ENCODE data around the gene ADCY3. TPM values are rescaled to one million over a fixed set of nuclear protein-coding genes. Genes with fewer than 3 reads are reported as not detected.

Gene ADCY3
- total RNA-seq, 4 donors from 2014 or later, result 3.9 to 16.6 (median 12.3) TPM

DNA sequence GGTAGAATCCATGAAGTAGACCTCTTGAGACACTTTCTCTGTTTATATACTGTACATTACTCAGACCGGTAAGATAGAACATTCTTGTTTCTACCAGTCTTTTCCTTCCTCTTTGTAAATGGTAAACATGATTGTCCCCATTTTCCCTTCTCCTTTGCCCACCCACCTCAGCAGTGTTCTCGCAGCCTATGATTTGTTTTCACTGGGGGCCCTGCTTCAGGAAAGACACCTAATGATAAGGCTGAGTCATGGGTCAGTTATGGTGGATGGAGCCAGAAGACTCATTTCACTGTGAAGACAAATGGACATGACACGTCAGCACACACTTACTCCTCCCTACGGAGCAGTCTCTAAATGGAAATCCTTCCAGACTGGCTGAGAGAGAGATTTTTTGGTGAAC, 103.2 kb downstream of the ADCY3 start:
- Histone ChIP-seq H3K27me3 (no peaks in the 10 kb centered on the region), H3K9me3 (no peaks in the 10 kb centered on the region), H3K4me1 (peaks cover 0 to 5% of the 10 kb centered on the region in 2 donors), H3K27ac (no peak overlapping the region), H3K4me3 (no peak overlapping the region), H3K36me3 (peaks cover 0 to 16% of the 10 kb centered on the region in 2 donors)
- in situ Hi-C loops (cut with MboI; ENCODE audit: low sequenced_read_pairs in 4 of 4) (no loop called here), intact Hi-C loops (cut with DNase I; ENCODE audit: low total_unique reads) (no loop called here)
- ATAC-seq (no peak), DNase-seq (no peak)
- TF ChIP-seq POLR2A (IDR thresholded peaks at IDR 0.05), result no peak
- TF ChIP-seq CTCF (IDR thresholded peaks at IDR 0.05 in 4 of 5, conservative IDR thresholded peaks at IDR 0.05 in 1 of 5), result no peak

- intact Hi-C loops (cut with DNase I; ENCODE audit: low total_unique reads), result no loop called here
- Histone ChIP-seq H3K9me3 (no peaks in the 10 kb centered on the region), H3K27me3 (no peaks in the 10 kb centered on the region), H3K27ac (no peak overlapping the region), H3K4me1 (peaks cover 0 to 5% of the 10 kb centered on the region in 2 donors), H3K4me3 (no peak overlapping the region), H3K36me3 (peaks cover 0 to 11% of the 10 kb centered on the region in 2 donors)
- no peak for TF ChIP-seq POLR2A (IDR thresholded peaks at IDR 0.05)
- no peak for TF ChIP-seq CTCF (IDR thresholded peaks at IDR 0.05 in 4 of 5, conservative IDR thresholded peaks at IDR 0.05 in 1 of 5)
- ATAC-seq, result no peak
- DNase-seq, result no peak
- in situ Hi-C loops (cut with MboI; ENCODE audit: low sequenced_read_pairs in 4 of 4), result no loop called here
These were observed 103.6 kb downstream of the ADCY3 start for GRCh38 chr2:24816404-24816803.

DNA sequence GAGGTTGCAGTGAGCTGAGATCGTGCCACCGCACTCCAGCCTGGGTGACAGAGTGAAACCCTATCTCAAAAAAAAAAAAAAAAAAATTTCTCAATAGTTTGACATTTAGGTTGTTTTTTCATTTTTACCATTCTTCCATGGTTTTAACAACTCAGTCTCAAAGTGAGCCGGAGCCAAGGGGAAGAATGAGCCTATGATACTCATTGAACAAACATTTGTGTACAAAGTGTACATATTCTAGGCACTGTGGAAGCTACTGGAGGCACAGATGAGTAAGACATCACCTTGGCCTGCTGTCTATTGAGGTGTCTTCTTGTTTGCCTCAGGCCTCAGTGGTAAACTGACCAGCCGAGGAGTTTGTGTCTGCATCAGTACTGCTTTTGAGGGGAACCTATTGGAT, 104.9 kb downstream of the ADCY3 start:
- H3K4me1 ChIP-seq, result peaks cover 0 to 5% of the 10 kb centered on the region in 2 donors
- TF ChIP-seq CTCF (IDR thresholded peaks at IDR 0.05 in 4 of 5, conservative IDR thresholded peaks at IDR 0.05 in 1 of 5), result no peak
- TF ChIP-seq POLR2A (IDR thresholded peaks at IDR 0.05), result no peak
- ATAC-seq (no peak), DNase-seq (no peak)
- no peak overlapping the region for H3K27ac ChIP-seq
- in situ Hi-C loops (cut with MboI; ENCODE audit: low sequenced_read_pairs in 4 of 4) (no loop called here), intact Hi-C loops (cut with DNase I; ENCODE audit: low total_unique reads) (no loop called here)
- no peaks in the 10 kb centered on the region for H3K9me3 ChIP-seq
- H3K27me3 ChIP-seq, result no peaks in the 10 kb centered on the region
- peaks cover 0 to 10% of the 10 kb centered on the region in 2 donors for H3K36me3 ChIP-seq
- H3K4me3 ChIP-seq, result no peak overlapping the region

- H3K4me3 ChIP-seq, result no peak overlapping the region
- H3K27ac ChIP-seq, result no peak overlapping the region
- intact Hi-C loops (cut with DNase I; ENCODE audit: low total_unique reads) (no loop called here), in situ Hi-C loops (cut with MboI; ENCODE audit: low sequenced_read_pairs in 4 of 4) (no loop called here)
- H3K9me3 ChIP-seq, result no peaks in the 10 kb centered on the region
- no peaks in the 10 kb centered on the region for H3K27me3 ChIP-seq
- H3K4me1 ChIP-seq, result peaks cover 0 to 5% of the 10 kb centered on the region in 2 donors
- no peak for TF ChIP-seq CTCF (IDR thresholded peaks at IDR 0.05 in 4 of 5, conservative IDR thresholded peaks at IDR 0.05 in 1 of 5)
- no peak for TF ChIP-seq POLR2A (IDR thresholded peaks at IDR 0.05)
- H3K36me3 ChIP-seq, result peaks cover 0 to 7% of the 10 kb centered on the region in 2 donors
- no peak for DNase-seq
- ATAC-seq, result no peak
These were observed 105.5 kb downstream of the ADCY3 start for GRCh38 chr2:24814516-24814915.

- H3K36me3 ChIP-seq, result no peaks in the 10 kb centered on the region
These were observed 106.3 kb downstream of the ADCY3 start for GRCh38 chr2:24813691-24814137.

More at GRCh38 chr2:24813691-24814137, 106.3 kb downstream of the ADCY3 start:
- Histone ChIP-seq H3K27me3 (no peaks in the 10 kb centered on the region), H3K4me3 (no peak overlapping the region), H3K9me3 (no peaks in the 10 kb centered on the region), H3K4me1 (peaks cover 0 to 5% of the 10 kb centered on the region in 2 donors), H3K27ac (no peak overlapping the region)
- intact Hi-C loops (cut with DNase I; ENCODE audit: low total_unique reads) (no loop called here), in situ Hi-C loops (cut with MboI; ENCODE audit: low sequenced_read_pairs in 4 of 4) (no loop called here)
- ATAC-seq (no peak), DNase-seq (no peak)
- no peak for TF ChIP-seq CTCF (IDR thresholded peaks at IDR 0.05 in 4 of 5, conservative IDR thresholded peaks at IDR 0.05 in 1 of 5)
- no peak for TF ChIP-seq POLR2A (IDR thresholded peaks at IDR 0.05)
